GM21825 (cell line): ENCODE results near the gene KLHL5.
"Not testable (repeated sequence)": the region's sequence is repeated elsewhere in the genome, so short reads cannot be mapped to it uniquely, and the experiment has no call there.

ENCODE experiments used
- ATAC-seq: cut with Tn5 transposase; IDR thresholded peaks from one replicate; pipeline ENCODE4 v1.9.1; 2021; ENCODE audit warnings: mild to moderate bottlenecking, moderate library complexity; ENCODE audit not compliant: unreplicated experiment

The KLHL5 gene

GRCh38 chr4:39062094-39062769 is at the start of gene KLHL5:
KLHL5 (plus strand) TSS chr4:39062232; CDS start chr4:39062653, 421 bp downstream.
- no peak for ATAC-seq

- no peak for ATAC-seq
Observed at GRCh38 chr4:39014028-39014427, 48.0 kb upstream of the KLHL5 start.

GRCh38 chr4:39020130-39020529 is 41.9 kb upstream of the KLHL5 start:
- no peak for ATAC-seq

- no peak for ATAC-seq
Observed at GRCh38 chr4:39021631-39022030, 40.4 kb upstream of the KLHL5 start.

- no peak for ATAC-seq
Observed at GRCh38 chr4:39022241-39022640, 39.8 kb upstream of the KLHL5 start.

GRCh38 chr4:39023059-39023458 is 39.0 kb upstream of the KLHL5 start:
- no peak for ATAC-seq

GRCh38 chr4:39024311-39024865 is 37.6 kb upstream of the KLHL5 start:
- no peak for ATAC-seq

- no peak for ATAC-seq
Observed at GRCh38 chr4:39025552-39026085, 36.4 kb upstream of the KLHL5 start.

GRCh38 chr4:39026096-39026495 is 35.9 kb upstream of the KLHL5 start:
- ATAC-seq, result no peak

- peak; percentile 38 for ATAC-seq
Observed at GRCh38 chr4:39029752-39030694, 32.0 kb upstream of the KLHL5 start.

- ATAC-seq, result no peak
Observed at GRCh38 chr4:39030725-39031124, 31.3 kb upstream of the KLHL5 start.

- not testable (repeated sequence) for ATAC-seq
Observed at GRCh38 chr4:39031590-39032020, 30.4 kb upstream of the KLHL5 start.

- peak; percentile 49 for ATAC-seq
Observed at GRCh38 chr4:39032218-39033085, 29.6 kb upstream of the KLHL5 start, which contains the start of gene TMEM156. TMEM156 (minus strand) TSS chr4:39032409; CDS start chr4:39032313, 96 bp downstream.

GRCh38 chr4:39036172-39036571 is 25.9 kb upstream of the KLHL5 start:
- no peak for ATAC-seq

GRCh38 chr4:39037491-39037825 is 24.6 kb upstream of the KLHL5 start:
- ATAC-seq, result no peak

- no peak for ATAC-seq
Observed at GRCh38 chr4:39037941-39038340, 24.1 kb upstream of the KLHL5 start.

- no peak for ATAC-seq
Observed at GRCh38 chr4:39039108-39039507, 22.9 kb upstream of the KLHL5 start.

- no peak for ATAC-seq
Observed at GRCh38 chr4:39042366-39042765, 19.7 kb upstream of the KLHL5 start.

GRCh38 chr4:39043058-39043860 is 18.8 kb upstream of the KLHL5 start:
- no peak for ATAC-seq
